Measurements from ENCODE around the gene S100A14.
"Not testable (repeated sequence)": the region's sequence is repeated elsewhere in the genome, so short reads cannot be mapped to it uniquely, and the experiment has no call there.

The S100A14 gene

DNA sequence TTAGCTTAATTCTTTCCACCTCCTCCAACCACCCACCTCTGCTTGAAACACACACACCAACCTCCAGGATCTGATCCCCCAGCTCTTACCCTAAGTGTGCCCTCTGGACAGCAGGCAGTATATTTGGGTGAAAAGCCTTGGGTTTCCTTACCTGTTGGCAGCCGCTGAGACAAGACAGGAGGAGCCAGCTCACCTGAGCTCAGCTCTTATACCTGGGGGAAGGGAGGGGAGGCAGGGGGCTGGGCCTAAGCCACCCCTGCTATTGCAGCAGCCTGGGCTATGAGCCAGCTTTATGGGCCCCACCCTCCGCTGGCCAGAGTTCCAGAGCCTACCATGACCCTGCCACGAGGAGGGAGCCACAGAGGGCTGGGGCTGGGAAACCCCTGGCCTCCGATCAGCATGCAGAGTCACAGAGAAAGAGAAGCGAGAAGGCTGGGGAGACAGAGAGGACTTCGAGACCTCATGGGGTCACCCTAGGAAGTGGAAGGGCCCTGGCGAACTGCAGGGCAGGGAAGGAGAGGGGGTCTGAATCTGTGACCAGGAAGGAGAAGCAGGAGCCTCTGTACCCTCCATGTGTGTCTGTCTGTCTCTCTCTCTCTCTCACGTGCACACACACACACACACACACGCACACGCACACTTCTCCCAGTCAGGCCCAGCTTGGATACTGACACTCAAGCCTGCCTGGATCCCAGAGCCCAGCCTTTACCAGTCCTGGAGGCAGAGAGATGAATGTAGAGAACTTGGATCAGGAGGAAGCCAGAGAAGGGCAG is at the start of gene S100A14:
TSS of gene S100A14 (minus strand) at position 182 of the 773 bp plus-strand sequence. CDS start 467 bp downstream, outside the sequence.
- DNase-seq: no peak

DNA sequence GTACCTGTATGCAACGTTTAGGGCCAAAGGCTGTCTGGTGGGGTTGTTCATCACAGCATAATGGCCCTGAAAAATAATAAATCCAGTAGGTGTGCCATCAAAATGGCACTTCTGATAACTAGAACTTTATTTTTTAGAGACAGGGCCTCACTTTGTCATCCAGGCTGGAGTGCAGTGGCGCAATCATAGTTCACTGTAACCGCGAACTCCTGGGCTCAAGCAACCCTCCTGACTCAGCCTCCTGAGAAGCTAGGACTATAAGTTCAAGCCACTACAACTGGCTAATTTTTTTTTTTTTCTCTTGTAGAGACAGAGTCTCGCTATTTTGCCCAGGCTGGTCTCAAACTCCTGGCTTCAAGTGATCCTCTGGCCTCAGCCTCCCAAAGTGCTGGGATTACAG is 47.1 kb upstream of the S100A14 start:
- no peak for DNase-seq

DNA sequence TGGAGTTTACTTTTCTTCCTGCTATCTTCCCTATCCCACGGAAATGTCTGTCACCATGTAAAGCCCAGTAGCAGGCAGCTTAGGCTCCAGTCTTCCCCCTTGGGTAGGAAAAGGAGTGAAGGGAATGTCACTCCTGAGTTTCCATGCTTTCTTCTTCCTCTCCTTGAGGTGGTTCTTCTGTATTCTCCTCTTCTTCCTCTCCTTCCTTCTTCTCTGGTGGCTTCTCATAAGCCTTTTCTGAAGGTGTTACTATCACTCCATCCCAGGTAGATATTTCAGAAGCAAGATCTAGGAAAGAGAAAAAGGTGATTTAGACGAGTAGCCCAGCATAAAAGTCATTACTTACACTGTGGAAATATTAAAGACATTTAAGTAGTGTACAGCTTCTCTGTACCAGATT is 46.1 kb upstream of the S100A14 start:
- no peak for DNase-seq

DNA sequence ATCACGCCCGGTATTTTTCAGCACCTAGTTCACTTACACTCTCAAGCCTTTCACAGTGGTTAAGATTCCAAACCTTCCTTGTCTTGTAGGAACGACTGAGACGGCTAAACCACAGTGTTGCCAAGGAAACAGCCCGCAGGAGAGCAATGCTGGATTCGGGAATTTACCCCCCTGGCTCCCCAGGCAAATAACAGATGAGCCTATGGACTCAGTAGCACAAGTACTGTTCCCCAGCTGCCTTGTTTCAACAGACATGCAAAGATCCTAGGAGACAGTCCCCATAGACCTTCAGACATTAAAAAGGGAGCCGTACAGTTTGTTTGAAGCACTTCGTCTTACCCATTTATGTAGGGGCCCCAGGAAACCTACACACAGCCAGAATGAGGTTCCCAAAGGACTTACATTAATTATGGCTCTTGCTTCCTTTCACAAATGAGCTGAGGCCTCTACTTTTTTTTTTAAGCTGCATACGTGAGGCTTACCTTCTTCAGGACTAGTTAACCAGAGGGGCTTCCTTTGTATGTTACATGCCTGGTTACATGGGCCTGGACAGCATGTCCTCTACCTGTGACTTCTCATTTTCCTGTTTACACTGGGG is 45.1 kb upstream of the S100A14 start:
- DNase-seq: no peak

DNA sequence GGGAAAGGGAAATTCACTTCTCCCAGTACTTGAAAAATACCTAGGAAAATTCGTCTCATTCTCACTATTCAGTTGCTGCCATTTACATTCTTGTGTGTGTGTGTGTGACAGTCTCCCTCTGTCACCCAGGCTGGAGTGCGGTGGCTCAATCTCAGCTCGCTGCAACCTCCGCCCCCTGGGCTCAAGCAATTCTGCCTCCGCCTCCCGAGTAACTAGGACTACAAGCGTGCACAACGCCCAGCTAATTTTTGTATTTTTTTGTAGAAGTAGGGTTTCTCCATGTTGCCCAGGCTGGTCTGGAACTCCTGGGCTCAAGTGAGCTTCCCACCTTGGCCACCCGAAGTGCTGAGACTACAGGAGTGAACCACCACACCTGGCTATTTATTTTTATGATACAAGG is 43.5 kb upstream of the S100A14 start:
- DNase-seq: no peak

DNA sequence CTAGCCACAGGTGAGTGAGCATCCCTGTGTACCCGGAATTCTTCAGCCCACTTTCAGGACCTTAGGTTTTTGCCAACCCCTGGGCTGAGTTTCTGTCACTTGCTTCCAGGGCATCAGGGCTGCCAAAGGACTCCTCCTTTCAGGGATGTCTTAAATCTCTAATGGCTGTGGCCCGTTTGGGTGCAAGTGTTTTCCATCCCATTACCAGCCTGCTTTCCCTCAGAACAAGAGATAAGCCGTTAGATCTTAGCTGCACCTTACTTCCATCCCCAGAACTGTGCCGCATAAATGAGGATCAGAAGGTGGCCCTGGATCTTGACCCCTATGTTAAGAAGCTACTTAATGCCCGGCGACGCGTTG is 43.0 kb upstream of the S100A14 start:
- DNase-seq: no peak

DNA sequence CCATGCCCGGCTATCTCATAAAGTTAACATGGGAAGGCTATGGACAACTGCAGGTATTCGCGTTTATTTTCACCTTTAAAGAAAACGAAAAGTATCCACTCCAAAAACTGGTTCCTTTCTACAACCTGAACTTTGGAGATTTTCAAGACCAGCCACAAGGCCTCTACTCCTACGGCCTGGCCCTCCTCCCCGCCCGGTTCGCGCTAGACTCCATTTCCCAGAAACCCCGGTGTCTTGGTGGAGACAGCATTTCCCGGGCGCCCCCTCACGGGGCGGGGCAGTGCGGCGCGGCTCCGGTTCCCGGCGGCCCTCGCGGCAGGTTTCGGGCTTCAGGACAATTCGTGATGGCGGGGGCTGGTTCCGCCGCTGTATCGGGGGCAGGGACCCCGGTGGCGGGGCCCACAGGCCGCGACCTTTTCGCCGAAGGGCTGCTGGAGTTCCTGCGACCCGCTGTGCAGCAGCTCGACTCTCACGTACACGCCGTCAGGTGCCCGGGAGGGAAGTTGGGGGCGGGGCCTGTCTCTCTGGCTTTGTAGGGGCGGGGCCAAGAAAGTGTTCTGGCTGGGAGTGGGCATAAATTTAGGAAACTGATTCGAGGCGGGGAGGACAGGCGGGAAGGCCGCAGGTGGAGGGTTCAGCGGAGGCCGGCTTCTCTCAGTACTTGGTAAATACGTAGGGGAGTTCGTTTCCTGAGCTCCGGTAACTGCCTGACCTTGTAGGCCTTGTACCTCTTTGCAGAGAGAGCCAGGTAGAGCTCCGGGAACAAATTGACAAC is 42.5 kb upstream of the S100A14 start, which contains the start of gene SNAPIN:
TSS of gene SNAPIN (plus strand) at position 304 of the 775 bp plus-strand sequence. CDS start at position 345, 41 bp downstream.
- peak; percentile 78 for DNase-seq

DNA sequence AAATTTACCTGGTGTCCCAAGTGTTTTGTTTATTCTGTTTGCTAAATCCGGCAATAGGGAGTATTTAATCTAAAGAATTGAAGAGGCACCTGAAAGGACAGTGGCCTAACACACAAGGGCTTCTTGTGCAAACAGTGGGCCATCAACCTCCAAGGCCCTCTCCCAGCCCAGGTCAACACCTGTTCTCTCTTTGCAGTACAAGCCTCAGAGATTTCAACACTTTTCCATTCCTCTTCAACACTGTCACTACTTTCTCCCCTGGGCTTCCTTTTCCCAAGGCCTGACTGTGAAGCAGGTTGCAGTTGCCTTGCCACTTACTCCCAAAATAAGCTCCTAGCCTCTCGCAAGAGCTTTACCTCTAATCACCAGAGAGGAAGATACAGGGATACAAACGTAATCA is 39.2 kb upstream of the S100A14 start:
- no peak for DNase-seq

DNA sequence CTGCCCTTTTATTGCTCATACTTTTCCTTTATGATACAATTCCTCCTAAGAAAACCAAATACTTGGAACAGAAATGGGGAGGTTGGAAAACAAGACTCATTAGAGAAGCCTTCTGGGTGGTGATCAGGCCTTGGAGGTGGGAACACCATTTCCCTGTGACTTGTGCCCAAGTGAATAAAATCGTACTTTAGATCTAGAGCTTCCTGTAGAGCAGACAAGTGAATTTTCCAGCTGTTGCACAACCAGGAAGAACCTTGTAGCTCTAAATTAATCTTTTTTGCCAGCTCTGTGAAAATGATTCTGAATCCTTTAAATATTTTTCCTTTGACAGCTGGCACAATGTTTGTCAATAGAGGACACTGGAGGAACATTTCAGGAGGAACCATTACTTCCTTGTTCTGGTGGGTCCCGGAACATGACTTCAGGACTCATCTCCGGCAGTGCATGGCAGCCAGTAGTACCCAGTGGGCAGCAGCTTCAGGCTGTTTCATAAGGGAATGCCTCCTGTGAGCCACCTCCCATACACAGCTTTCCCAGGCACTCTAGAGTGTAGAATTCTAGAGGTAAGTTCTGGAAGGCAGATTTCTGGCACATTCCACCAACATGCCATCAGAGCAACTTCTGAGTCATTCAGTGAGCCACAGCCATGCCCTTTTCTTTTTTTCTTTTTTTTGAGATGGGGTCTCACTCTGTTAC is 36.8 kb upstream of the S100A14 start:
- DNase-seq: no peak

DNA sequence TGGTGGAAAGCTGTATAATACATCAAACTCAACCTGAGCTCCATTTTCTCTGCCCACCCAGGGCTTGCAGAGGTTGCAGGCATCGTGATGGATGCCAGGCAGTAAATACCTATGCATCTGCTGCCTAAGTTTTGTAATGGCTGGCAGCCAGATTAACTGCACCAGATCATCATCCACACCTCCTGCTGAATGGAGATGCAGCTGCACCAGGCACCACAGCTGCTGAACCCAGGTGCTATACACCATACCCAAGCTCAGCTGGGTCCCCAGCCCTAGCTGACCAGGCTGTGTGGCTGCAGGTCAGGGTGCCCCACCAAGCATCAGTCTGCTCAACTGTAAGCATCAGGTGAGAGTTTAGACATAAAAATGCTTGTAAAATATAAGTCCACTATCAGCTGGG is 35.6 kb upstream of the S100A14 start:
- no peak for DNase-seq

DNA sequence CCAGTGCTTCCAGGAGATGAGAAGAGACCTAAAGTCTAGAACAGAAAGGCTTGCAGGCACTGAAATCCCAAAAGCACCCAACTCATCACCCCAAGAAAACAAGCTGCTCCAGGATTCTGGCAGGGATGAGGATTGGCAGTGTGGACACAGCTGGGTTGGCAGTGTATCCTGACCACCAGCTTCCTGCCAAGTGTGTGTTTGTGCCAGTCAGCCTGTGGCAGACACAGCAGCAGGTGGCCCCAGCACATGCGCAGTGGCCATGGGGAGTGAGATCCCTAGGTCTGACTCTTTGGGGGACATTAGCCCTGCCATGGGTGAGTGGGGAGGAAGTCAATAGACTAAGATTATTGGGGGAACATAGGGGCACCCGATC is 33.7 kb upstream of the S100A14 start:
- no peak for DNase-seq

DNA sequence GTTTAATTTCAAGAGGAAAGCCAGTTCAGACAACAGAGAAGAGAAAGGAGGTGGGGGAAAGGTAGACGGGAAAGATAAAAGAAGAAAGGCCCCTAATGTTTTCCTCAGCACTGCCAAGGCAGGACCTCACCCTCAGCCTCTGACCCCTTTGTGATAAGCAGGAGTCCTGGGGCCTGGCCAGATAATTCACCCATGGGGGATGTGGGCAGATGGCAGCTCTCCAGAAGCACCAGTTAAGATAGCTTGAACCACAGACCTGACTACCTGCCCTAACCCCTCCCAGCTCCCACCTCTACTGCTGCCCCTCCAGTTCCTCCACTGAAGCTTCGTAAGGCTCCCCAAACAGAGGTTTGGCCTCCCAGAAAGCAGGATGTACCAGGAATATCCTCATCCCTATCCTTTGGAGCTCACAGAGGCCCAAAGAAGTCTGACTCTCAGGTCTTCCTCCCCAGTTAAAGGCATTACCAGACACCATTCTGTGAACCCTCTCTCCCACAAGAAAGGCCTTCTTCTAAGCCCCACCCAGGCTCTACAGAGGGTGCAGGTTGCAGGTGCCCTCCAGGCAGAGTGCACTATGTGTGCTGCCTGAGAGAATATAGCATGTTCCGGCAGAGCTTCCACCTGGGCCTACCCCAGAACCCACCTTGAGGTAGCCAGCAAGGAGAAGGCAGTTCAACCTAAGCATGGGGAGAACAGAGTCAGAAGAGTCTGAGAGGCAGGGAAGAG is 33.2 kb upstream of the S100A14 start:
- DNase-seq: no peak

DNA sequence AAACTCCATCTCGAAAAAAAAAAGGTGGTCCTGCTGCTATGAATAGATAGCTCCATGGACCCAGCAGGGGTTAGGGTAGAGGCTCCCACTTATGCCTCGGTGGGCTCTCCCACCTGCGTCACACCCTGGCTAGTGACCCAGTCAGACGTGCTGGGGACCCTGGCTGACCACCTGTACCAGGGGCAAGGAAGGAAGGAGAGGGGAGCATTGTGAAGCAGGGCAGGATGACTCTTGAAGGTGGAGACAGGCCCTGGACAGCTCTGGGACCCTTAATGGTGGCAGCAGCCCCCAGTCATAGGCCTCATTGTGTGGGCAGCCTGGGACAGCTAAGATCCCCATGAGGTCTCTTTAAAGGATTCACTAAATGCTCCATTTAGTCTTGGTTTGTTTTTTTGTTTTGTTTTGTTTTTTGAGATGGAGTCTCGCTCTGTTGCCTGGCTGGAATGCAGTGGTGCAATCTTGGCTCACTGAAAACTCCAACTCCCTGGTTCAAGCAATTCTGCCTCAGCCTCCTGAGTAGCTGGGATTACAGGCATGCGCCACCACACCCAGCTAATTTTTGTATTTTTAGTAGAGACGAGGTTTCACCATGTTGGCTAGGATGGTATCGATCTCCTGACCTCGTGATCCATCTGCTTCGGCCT is 32.0 kb upstream of the S100A14 start:
- DNase-seq: no peak

DNA sequence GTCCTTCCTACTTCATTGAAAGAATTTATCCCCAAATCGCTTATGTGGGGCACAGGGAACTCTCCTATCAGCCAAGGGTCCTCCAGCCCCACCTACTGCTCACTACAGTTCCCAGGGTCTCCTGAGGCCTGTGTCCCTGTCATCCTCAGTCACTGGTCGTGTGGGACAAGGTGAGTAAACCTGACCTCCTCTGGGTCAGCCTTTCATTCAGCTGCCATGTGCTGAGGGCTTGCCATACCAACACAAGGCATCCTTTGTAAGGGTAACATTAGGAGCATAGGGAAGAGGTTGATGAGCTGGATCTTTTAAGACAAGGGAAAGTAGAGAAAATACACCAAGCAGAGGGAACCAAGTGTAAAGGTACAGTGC is 31.2 kb upstream of the S100A14 start:
- no peak for DNase-seq

DNA sequence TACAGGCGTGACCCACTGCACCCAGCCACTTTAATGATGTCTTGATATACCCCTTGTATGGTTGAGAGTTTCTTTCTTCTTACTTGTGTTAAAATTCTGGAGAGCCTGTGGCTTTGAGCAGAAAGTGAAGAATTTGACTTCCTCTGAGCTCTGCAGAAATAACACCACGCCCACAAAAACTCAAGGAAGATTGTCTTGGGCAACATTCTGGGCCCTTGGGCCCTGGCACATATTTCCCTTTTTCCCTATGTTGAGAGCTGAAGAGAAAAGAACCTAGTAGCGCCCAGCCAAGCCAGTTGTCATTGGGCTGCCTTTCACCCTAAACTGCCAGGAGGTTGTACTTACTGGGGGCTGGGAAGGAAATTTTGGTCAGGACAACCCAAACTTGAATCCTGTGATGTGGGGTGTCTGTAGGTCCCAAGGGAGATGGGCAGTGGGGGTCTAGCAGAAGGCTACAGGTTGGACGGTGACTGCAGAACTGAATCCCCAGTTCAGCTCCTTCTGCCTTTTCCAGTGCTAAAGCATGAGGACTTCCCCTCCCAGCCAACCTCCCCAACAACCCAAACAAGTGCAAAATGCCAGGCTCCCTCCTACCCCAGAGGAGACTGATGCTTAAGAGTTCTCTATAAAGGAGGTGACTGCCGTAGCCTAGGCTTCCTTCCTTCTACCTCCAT is 30.7 kb upstream of the S100A14 start:
- no peak for DNase-seq

DNA sequence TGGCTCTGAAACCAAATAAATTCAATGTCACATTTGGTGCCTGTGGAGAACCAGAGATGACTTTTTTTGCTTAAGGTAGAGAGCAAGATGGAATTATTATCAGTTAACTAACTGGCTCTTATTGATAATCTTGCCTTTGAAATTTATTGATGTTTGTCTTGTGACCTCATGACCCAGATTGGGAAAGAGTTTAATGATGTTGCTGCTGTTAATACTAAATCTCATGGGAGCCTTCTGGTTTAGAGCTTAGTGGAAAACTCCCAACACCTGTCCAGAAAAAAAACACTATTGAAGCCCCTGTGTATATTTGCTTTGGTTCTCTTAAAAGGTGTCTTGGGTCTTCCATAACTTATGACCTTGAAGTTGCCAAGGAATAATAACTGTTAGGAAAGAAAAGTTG is 27.7 kb upstream of the S100A14 start:
- DNase-seq: no peak

DNA sequence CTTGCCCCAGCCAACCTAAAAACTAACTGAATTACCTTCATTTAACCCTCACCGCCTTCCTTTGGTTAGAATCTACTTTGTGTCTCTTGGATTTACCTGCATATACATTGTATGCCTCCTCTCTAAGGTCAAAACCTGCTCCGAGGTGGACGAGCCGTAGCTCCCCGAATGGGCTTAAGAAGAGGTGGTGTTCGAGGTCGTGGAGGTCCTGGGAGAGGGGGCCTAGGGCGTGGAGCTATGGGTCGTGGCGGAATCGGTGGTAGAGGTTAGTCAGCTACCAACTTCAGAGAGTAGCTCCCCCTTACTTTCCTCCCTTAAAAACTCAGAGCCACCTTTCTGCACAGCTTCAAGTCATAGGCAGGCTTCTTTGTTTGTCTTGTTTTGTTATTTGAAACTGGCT is 27.0 kb upstream of the S100A14 start:
- no peak for DNase-seq

DNA sequence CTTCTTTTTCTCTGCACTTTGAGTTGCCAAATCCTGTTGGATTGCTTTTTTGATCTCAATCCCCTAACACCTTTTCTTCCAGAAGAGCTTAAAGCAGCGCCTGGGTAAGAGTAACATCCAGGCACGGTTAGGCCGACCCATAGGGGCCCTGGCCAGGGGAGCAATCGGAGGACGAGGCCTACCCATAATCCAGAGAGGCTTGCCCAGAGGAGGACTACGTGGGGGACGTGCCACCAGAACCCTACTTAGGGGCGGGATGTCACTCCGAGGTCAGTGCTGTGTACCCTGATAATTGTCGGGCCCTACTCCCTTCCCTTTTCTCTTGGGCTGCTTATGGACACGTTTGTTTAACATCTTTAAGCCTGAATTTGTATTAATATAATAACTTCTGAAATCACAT is 26.0 kb upstream of the S100A14 start:
- DNase-seq: no peak

DNA sequence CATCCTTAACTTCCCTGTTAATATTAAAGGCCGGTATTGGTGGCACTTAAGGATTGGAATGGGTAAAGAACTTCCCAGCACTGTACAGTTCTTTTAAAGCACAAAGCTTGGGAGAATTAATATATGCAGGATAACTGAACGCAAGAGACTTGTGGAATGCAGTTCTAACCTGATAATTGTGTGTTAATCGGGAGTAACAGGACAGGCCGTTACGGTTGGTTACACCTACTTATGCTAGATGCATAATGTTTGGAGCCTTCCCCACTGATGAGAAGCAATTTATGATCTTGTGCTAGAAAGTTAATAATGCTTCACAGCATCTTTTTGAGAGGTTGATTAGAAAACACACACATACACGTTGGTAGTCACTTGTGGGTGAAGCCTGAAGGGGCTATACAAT is 24.7 kb upstream of the S100A14 start:
- DNase-seq: no peak

DNA sequence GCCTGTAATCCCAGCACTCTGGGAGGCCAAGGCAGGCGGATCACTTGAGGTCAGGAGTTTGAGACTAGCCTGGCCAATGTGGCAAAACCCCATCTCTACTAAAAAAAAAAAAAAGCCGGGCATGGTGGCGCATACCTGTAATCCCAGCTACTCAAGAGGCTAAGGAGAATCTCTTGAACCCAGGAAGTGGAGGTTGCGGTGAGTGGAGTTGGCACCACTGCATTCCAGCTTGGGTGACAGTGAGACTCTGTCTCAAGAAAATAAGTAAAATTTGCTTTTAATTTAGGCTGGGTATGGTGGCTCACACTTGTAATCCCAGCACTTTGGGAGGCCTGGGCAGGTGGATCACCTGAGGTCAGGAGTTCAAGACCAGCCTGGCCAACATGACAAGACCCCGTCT is 24.1 kb upstream of the S100A14 start:
- not testable (repeated sequence) for DNase-seq

DNA sequence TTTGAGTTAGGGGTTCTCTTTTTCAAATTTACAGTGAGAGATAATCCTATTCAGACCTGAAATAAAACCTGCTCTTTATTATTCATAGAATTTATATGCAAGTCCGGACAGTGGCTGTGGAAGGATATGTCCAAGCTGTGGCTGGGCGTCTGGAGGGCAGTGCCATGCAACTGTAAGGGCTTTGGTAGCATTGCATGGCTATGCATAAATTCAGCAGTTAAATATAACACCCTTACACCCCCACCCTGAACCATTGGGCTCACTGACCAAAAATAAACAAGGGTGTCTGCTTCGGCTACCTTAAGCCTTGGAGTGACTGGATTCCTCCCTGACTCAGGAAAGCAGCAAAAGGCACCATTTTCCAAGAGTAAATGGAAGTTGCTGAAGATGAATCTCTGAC is 23.2 kb upstream of the S100A14 start:
- no peak for DNase-seq

DNA sequence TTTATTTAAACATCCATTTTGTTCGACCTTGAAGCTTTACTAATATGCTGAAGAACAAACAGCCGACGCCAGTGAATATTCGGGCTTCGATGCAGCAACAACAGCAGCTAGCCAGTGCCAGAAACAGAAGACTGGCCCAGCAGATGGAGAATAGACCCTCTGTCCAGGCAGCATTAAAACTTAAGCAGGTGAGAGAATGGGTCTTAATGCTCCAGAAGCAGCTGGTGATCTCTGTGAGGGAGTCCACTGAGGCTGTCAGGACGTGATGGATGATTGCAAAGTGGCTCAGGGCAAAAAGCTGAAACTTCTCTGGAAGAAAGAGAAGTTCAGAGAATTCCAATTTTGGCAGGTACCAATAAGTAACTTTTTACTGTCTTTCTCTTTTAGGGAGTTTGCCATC is 22.1 kb upstream of the S100A14 start:
- no peak for DNase-seq
